HG02943 (cell line): Measurements from ENCODE around the gene UBE2V1.
"Not testable (repeated sequence)": the region's sequence is repeated elsewhere in the genome, so short reads cannot be mapped to it uniquely, and the experiment has no call there.

Source experiments
- ATAC-seq: cut with Tn5 transposase; IDR thresholded peaks from one replicate; pipeline ENCODE4 v1.9.1; 2021; ENCODE audit warnings: mild to moderate bottlenecking, low read depth, moderate library complexity; ENCODE audit not compliant: unreplicated experiment

Gene UBE2V1

DNA sequence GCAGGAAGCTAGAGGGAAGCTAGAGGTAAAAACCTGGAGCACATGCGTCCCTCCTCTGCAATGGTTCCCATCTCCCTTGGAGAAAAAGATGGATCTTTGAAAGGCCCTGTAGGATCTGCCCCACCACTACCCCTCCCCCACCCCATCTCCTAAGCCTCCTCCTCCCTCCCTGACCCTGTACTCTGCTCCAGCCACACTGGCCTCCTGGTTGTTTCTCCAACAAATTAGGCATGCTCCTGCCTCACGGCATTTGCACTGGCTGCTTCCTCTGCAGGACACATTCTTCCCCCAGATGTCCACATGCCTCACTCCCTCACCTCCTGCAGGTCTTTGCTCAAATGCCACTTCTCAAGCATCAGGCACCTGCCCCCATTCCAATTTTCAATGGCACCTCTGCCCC, 45.5 kb downstream of the UBE2V1 start:
- ATAC-seq: no peak

DNA sequence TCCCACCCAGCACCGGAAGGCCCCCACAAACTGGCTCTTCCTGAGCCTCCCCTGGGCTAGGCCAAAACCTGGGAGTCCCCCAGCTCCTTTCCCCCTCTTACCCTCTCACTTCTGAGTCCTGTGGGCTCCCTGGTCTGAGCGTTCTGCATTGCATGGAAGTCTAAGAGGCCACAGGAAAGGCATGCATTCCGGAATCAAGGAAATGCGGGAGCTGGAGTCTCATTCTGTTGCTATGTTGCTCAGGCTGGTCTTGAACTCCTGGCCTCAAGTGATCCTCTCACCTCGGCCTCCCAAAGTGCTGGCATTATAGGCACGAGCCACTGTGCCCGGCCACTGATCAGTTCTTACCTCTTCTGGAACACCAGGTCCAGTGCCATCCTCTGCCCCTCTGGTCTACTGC, 45.9 kb downstream of the UBE2V1 start:
- ATAC-seq: no peak

DNA sequence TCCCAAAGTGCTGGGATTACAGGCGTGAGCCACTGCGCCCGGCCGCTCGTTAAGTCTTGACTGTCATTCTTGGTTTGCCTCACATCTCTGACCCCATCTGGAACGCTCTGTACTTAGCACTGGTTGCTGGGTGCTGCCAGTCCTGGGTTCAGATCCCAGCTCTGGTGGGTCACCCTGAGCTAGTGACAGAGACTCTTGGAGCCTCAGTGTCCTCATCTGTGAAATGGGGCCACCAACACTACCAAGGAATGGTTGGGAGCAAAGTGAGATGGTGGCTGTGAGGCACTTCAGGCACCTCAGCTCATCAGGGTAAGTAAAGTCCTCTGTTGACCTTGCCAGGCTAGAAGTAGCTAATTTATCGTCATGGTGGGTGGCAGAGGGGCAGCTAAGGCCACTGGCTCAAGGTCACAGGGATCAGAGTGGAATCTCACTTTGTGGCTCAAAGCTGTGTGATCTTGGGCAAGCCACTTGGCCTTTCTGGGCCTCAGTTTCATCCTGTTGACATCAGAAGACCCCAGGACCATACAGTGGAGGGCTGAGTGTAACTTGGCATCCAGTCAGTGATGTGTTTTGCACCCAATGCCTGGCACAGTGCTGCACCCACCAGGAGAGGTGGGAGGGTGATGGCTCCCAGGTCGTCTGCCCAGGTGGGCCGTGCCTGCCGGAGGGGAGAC, 46.7 kb downstream of the UBE2V1 start:
- ATAC-seq: no peak

DNA sequence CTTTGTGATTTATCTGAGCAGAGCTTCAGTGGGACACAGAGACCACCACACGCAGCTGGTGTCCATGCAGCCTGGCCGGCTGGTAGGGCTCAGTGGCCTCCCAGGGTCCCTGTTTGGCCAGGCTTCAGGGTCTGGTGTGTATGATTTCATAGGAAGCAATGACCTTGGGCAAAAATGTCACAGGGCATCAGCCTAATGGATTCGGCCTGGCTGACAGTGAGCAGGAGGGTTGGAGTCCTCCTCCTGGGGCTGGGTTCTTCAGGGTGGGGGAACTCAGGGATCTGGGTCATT, 47.7 kb downstream of the UBE2V1 start:
- no peak for ATAC-seq

DNA sequence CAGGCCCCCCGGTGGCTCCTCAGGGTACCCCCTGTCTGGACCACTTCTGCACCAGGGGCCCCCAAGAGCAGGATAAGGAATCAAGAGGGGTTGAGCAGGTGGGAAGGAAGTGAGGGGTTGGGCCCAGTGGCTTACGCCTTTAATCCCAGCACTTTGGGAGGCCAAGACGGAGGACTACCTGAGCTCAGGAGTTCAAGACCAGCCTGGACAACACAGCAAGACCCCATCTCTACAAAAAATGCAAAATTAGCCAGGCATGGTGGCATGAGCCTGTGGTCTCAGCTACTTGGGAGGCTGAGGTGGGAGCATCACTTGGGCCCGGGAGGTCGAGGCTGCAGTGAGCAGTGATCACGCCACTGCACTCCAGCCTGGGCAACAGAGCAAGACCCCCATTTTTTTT, 49.2 kb downstream of the UBE2V1 start:
- not testable (repeated sequence) for ATAC-seq

DNA sequence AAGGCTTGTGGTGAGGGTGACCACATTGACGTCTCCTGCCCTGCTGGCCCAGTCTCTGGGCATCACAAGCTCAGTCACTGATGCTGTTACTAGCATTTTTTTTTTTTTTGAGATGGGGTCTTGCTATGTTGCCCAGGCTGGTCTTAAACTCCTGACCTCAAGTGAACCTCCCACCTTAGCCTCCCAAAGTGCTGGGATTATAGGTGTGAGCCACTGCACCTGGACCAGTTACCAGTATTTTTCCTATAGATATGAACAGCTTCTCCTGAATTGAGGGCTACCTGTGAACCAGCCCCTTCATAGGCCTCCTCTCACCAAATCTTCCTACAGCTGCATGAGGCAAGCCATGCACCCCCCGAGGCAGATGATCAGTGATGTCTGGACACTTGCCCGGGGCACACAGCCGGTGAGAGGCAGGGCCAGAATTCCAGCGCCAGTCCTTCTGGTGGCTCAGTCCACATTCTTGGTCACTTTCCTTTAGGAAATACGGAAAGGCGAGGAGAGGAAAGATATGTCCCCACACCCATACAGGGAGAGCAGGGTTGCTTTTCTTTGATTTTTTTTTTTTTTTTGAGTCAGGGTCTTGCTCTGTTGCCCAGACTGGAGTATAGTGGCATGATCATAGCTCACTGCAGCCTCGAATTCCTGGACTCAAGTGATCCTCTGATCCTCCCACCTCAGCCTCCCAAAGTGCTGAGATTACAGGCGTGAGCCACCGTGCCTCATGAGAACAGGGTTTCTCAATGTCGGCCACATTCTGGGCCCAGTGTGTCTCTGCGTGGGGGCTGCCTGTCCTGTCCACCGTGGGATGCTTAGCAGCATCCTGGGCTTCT, 50.7 kb downstream of the UBE2V1 start:
- no peak for ATAC-seq

DNA sequence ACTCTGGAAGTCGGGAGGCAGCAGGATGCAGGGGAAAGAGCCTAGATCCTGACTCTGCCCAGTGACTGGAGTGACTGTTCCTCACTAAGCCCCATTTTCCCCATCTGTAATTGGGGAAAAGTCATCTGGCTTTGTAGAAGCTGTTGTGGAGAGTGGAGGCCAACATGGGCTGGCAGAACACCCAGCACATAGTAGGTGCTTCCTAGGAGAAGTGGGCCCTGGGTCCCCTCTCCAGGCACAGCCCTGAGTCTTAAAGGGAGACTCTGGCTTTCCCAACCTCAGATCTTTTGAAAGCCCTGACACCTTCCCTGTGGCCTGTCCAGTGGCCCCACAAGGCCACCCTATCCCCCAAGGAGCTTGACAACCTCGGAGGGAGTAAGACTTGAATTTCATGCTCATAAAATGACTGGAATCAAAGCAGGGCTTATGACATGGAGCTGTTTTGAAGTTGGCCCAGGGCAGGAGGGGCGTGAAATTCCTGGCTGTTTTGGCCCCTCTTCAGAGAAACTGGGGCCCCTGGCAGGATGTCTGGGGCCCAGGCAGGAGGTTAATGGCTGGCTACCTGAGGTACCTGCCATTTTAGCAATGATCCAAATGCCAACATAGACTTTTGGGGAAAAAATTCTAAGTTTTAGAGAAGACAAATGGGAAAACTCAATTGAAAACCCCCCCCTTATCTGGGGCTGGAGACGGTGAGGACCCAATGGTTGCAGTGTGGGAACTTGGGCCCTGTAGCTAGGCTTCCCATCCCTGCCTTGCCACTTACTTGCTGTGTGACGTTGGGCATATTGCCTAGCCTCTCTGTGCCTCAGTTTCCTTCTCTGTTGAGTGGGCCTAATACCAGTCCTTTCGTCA, 51.6 kb downstream of the UBE2V1 start:
- ATAC-seq: no peak

DNA sequence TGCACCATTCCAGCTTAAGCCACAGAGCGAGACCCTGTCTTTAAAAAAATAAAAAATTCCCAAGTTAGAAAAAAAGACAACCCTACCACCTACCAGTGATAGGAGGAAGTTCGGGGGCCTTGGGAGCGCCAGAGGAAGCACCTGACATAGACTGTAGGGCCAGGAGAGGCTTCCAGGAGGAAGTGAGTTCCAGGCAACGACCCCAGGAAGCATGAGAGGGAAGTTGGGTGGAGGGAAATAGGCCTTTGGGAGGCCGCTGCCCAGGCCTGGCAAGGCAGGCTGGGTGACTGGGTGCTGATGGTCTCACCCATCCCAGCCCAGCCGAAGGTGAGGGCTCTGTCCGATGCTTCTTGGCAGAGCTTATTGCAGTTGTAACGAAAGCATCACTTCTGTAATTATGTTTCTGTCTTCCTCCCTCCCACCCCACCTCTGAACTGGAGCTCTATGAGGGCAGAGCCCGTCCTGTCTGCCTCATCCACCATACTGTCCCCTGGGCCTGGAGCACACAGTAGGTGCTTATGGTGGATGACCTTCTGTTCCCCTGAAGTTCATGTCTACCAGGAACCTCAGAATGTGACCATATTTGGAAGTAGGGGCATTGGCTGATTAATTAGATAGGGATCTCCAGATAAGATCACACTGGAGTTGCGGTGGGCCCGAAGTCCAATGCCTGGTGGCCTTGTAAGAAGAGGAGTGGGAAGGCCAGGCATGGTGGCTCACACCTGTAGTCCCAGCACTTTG, 54.1 kb downstream of the UBE2V1 start:
- no peak for ATAC-seq

DNA sequence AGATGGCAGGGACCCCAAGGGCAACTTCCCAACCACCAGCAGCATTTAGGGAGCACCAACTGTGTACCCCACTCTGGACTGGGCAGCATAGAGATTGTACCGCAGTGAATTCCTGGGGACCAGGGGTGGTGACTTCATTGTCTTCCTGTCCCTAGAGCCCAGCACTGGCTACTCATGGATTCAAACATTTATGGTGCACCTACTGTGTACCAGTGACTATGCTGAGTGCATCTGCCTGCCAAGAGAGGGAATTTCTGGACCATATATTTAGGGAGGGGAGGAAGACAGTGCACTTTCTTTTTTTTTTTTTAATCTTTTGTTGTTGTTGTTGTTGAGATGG, 55.3 kb downstream of the UBE2V1 start:
- no peak for ATAC-seq

DNA sequence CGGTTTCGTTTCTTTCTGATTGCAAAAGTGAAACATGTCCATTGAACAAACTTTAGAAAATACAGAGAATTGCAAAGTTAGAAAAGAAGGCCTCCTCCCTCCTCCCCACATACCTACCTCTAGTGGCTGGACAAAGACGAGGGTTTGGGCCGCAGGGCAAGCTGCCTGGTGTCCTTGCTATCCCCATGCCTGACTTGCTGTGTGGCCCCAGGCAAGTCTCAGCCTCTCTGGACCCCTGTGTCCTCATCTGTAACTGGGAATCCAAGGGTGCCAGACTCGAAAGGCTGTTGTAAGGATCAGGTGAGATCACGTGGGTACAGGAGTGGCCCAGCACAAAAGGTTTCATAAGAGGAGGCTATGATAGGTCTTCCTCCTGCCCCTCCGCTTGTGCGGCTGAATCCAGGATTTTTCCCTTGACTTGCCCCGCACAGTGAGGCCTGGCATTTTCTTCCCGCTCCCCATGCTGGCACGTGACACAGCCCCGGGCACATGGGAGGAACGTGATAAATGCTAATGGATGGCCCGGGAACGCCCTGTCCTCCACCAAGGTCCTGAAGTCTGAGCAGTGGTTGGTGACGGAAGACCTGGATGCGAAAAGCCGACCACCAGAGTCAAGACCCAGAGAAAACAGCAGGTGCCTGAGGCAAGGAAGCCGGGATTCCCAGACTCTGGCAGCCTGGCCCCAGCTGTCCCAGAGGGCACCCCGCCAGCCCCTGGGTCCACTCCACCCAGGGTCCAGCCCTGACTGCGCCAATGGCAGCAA, 55.8 kb downstream of the UBE2V1 start:
- no peak for ATAC-seq

DNA sequence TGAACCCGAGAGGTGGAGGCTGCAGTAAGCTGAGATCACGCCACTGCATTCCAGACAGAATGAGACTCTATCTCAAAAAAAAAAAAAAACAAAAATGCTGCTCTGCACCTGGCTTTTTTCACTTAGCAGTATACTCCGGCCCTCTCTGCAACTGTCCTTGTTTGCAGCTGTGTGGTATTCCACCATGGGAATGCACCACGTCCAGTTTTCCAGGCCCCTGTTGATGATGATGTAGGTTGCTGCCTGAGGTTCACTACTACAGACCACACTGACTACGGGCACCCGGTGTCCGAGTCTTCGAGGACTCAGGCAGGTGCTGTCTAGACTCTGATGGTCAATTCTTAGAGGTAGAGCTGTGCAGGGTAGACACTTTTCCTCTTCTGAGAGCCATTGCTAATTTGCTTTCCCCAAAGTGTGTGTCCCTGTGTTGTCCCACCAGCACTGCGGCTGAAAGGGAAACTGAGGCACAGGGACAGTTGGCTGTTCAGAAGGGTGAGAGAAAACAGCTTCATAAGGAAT, 56.5 kb downstream of the UBE2V1 start:
- no peak for ATAC-seq

DNA sequence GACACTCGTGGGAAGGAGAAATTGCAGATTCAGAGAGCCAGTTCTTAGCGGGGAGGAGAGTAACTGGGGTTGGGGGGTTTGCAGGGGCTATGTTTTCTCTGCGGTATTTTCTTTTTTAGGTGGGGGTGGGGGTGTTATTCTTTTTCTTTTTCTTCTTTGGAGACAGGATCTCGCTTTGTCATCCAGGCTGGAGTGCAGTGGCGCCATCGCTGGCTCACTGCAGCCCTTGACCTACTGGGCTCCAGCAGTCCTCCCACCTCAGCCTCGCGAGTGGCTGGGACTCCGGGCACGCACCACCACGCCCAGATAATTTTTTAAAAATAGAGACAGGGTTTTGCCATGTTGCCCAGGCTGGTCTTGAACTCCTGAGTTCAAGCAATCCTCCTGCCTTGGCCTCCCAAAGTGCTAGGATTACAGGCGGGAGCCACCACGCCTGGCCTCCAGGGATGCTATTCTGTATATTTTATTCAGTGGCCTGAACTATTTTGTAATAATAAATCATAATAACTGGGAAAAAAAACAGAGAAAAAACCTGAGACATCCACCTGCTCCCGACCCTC, 57.3 kb downstream of the UBE2V1 start:
- ATAC-seq: no peak

DNA sequence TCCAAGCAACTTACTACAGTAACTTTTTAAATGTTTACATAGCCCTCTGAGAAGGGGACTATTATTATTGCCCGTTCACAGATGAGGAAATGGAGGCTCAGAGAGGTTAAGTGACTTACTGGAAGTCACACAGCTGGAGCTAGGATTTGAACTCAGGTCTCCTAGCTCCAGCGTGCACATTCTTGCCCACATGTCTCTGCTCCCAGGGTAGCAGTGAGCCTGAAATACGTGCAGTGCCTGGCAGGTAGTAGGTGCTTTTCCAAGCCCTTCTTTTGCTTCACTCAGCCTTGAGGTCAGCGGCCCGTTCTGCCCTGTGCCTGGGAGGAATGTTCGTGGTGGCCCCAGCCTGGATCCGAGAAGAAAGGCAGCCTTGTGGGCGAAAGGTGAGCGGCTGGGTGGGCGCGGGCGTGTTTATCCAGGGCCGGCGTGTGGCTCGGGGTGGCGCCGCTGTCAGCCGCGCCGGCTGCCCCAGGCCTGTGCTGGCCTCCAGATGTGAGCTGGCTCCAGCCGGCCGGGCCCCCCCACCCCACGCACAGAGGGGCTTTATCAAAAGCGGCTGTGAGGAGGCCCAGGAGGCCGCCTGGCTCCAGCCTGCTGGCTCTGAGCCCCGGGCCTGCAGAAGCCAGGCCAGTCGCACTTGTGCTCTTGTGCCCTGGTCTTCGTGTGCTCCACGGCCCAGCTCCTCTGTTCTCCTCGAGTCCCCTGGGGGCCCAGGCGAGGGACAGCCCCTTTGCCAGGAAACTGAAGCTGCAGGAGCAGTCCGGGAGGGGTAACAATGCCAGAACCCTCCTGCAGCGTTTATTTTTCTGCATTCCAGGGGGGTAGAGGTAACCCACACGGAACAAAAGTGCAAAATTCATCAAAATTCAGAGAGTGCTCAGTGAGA, 58.1 kb downstream of the UBE2V1 start:
- ATAC-seq: no peak

DNA sequence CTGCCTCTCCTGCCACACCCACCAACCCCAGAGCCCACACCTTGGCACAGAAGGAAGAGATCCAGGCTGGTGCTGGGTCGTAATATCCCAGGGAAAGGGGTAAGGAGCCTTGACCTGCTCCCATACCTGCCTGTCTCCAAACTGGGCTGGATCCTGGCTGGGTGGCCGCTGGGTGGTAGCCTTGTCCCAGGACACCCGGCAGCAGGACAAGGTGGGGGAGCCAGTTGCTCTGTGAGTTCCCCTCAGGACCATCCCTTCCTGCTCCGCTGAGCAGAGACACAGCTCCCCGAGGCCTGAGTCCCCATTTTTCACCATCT, 58.8 kb downstream of the UBE2V1 start:
- no peak for ATAC-seq

DNA sequence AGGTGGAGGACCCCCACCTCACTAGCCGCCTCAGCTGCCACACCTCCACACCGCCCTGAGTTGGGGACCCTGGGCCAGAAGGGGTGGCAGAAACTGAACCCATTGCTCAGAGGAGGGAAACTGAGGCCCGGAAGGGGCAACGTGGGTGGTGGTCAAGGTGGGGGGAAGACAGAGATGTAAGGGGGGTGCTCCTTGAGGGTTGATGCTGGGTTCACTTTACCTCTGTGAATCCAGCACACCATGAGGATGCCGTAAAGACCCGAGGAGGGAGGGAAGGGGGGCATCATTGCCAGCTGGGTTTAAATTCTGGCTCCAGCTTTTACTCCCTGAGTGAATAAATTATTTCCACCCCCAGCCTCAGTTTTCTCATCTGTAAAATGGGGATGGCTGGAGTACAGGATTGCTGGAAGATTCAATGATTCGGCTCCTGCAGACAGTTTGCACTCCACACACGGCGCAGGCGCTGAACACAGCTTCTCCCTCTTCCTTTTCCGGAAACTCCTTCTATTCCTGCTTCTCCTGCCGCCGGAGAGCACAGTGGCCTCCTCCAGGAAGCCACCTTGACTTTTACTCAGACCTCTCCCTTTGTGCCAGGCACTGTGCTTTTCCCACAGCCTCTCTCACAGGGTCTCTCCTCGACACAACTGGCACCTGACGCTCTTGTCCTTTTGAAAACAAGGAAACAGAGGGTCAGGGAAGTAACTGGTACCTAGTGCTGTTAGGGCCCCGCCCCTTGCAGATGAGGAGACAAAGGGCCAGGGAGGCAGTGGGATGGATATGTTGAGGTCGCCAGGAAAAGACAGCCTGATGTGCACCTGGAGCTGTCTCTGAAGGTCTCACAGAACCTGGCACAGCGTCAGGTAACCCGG, 59.4 kb downstream of the UBE2V1 start:
- ATAC-seq: no peak

DNA sequence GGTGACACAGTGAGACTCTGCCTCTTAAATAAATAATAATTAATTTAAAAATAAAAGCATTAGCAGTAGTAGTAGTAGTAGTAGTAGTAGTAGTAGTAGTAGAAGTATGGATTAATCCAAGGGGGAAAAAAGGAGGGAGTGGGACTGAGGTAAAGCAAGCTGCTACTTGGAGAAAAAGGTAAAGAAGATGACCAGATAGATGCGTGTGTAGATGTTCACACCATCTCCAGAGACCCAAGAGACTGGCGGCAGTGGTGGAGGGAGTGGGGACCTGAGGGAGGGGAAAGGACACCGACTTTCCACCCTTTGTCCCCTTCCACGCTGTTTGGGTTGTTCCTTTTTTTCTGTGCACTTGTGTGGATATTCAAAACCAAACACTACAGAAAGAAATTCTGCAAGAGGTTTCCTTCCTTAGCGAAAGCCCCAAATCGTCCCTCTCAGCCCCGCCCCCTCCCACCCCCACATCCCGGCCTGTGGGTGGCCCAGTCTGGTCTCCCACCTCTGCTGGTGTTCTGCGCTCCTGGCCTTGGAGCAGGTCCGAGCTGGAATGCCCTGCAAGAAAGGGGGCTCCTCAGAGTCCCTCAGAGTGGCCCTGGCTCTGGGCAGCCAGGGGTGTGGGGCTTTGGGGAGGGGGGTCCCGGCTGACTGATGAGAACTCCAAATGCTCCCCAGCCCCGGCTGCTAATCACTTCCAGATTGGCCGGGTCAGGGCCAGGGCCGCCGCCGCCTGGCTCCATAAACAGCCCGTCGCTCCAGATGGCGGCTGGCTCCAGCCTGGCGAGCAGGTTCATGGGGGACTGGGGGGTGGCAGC, 60.2 kb downstream of the UBE2V1 start:
- no peak for ATAC-seq

DNA sequence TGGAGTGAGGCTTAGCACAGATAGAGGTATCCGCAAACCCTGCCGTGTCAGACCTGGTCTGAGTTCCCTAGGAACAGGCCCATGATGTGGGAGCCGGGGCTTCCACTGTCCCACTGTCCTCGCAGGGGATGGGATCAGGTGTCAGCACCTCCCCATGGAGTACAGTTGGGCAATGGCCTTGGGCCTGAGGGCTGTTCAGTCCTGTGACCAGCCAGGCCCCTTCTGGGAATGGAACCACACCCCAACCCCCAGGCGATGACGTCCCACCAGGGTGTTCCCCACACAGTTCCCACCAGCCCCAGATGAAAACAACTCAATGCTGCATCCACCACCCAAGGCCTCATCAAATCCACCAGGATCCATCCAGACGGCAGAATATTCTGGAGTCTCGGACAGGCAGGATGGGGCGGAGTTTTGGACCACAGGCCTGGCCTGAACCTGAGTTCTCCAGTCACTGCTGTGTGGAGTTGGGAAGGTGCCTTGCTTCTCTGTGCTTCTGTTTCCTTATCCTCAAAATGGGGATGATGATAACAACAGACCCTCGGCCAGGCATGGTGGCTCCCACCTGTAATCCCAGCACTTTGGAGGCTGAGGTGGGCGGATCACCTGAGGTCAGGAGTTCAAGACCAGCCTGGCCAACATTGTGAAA, 62.2 kb downstream of the UBE2V1 start:
- ATAC-seq: no peak
